IMR-90 (cell line): ENCODE results near the gene ZNF738. TPM values are rescaled to one million over a fixed set of nuclear protein-coding genes. Genes with fewer than 3 reads are reported as not detected.
A peak's percentile ranks its signal among the peaks of the same experiment; 100 is the strongest.

ENCODE experiments used
- ATAC-seq: fragments of 200-7000 bp; cut with Tn5 transposase; 2 replicates; pipeline ENCODE4 v1.9.1; 2020; ENCODE audit warnings: low read depth, mild to moderate bottlenecking, moderate library complexity
- BruUV-seq: library from RNA; stranded (reverse); fragments of 400-500 nt; replicated peaks from 2 replicates; lab custom pipeline; 2021; lab: Mats Ljungman, UMichigan
- CTCF ChIA-PET: fragments of 300-600 bp; formaldehyde crosslinking; extraction: SDS; loops from one replicate; lab custom pipeline; 2021; ENCODE audit warnings: antibody characterized with exemption; lab: Yijun Ruan, JAX
- POLR2A ChIA-PET: fragments of 300-600 bp; sonication (Branson Sonifier 250); formaldehyde crosslinking; loops from one replicate; lab custom pipeline; 2022; ENCODE audit warnings: antibody characterized with exemption; ENCODE audit not compliant: unreplicated experiment; lab: Charles Lee
- DNase-seq: peaks from one replicate; pipeline ENCODE4 v3.0.0; 2013
- H2AFZ ChIP-seq: replicated peaks from 2 replicates; pipeline ENCODE3; 2013; ENCODE audit warnings: low read length, mild to moderate bottlenecking; ENCODE audit not compliant: poor library complexity
- H2AK5ac ChIP-seq: 2 replicates; pipeline ENCODE4 v1.6.1; 2013; ENCODE audit warnings: low read depth, low read length, inconsistent platforms
- H2AK9ac ChIP-seq: replicated peaks from 2 replicates; pipeline ENCODE3; 2013; ENCODE audit warnings: mild to moderate bottlenecking, low read depth, low read length, moderate library complexity; ENCODE audit not compliant: poor library complexity
- H2BK120ac ChIP-seq: 2 replicates; pipeline ENCODE4 v1.6.1; 2013; ENCODE audit warnings: low read depth, low read length, inconsistent platforms
- H2BK15ac ChIP-seq: 3 replicates; pipeline ENCODE4 v1.6.1; 2013; ENCODE audit warnings: low read depth, low read length, inconsistent platforms
- H2BK20ac ChIP-seq: 2 replicates; pipeline ENCODE4 v1.6.1; 2013; ENCODE audit warnings: low read depth, mild to moderate bottlenecking, inconsistent platforms, low read length, moderate library complexity
- H2BK5ac ChIP-seq: 2 replicates; pipeline ENCODE4 v1.6.1; 2013; ENCODE audit warnings: mild to moderate bottlenecking, low read depth, low read length, inconsistent platforms; ENCODE audit not compliant: poor library complexity, severe bottlenecking
- H3K14ac ChIP-seq: replicated peaks from 2 replicates; pipeline ENCODE4 v1.6.1; 2013; ENCODE audit warnings: low read depth, low read length, inconsistent platforms
- H3K18ac ChIP-seq: 2 replicates; pipeline ENCODE4 v1.6.1; 2013; ENCODE audit warnings: low read depth, low read length, control low read depth
- H3K23ac ChIP-seq: 2 replicates; pipeline ENCODE4 v1.6.1; 2013; ENCODE audit warnings: low read depth, low read length, inconsistent platforms
- H3K27ac ChIP-seq: 2 replicates; pipeline ENCODE4 v1.5.1; 2013; ENCODE audit warnings: mild to moderate bottlenecking, control low read depth, low read length; ENCODE audit not compliant: insufficient read depth
- H3K27me3 ChIP-seq: 2 replicates; pipeline ENCODE4 v1.6.1; 2013; ENCODE audit warnings: low read length; ENCODE audit not compliant: control insufficient read depth, insufficient read depth
- H3K36me3 ChIP-seq: 2 replicates; pipeline ENCODE4 v1.6.1; 2013; ENCODE audit warnings: low read length, mixed read lengths; ENCODE audit not compliant: control insufficient read depth, insufficient read depth
- H3K4ac ChIP-seq: 2 replicates; pipeline ENCODE4 v1.6.1; 2013; ENCODE audit warnings: low read depth, low read length, inconsistent platforms
- H3K4me1 ChIP-seq: 2 replicates; pipeline ENCODE4 v1.6.1; 2013; ENCODE audit warnings: low read length, mixed read lengths; ENCODE audit not compliant: control insufficient read depth, insufficient read depth
- H3K4me2 ChIP-seq: 2 replicates; pipeline ENCODE4 v1.6.1; 2013; ENCODE audit warnings: low read depth, mild to moderate bottlenecking, control low read depth, low read length, moderate library complexity
- H3K4me3 ChIP-seq: 2 replicates; pipeline ENCODE4 v1.5.1; 2013; ENCODE audit warnings: low read depth, mild to moderate bottlenecking, control low read depth, low read length, moderate library complexity; ENCODE audit not compliant: insufficient read depth
- H3K56ac ChIP-seq: 2 replicates; pipeline ENCODE4 v1.6.1; 2013; ENCODE audit warnings: low read length, inconsistent platforms; ENCODE audit not compliant: insufficient read depth; ENCODE audit errors: extremely low read depth
- H3K79me1 ChIP-seq, 2 experiments: 2 replicates each; pipeline ENCODE4 v1.6.1; 2013; ENCODE audit warnings: low read length in 2 of 2, inconsistent platforms in 1 of 2, low read depth in 1 of 2
- H3K9ac ChIP-seq: 2 replicates; pipeline ENCODE4 v1.6.1; 2013; ENCODE audit warnings: low read depth, low read length, control low read depth
- H3K9me1 ChIP-seq: 2 replicates; pipeline ENCODE4 v1.6.1; 2013; ENCODE audit warnings: low read length, inconsistent platforms; ENCODE audit not compliant: insufficient read depth
- H3K9me3 ChIP-seq: 2 replicates; pipeline ENCODE4 v1.6.1; 2013; ENCODE audit warnings: low read length; ENCODE audit not compliant: control insufficient read depth, insufficient read depth
- H4K20me1 ChIP-seq: 2 replicates; pipeline ENCODE4 v1.6.1; 2013; ENCODE audit warnings: low read length, inconsistent platforms; ENCODE audit not compliant: insufficient read depth
- H4K5ac ChIP-seq: 2 replicates; pipeline ENCODE4 v1.6.1; 2013; ENCODE audit warnings: mild to moderate bottlenecking, low read depth, low read length, control low read depth
- H4K8ac ChIP-seq, 2 experiments: 2 replicates each; pipeline ENCODE4 v1.6.1; 2013; ENCODE audit warnings: low read depth in 2 of 2, low read length in 2 of 2, control low read depth in 1 of 2, inconsistent platforms in 1 of 2
- H4K91ac ChIP-seq: 2 replicates; pipeline ENCODE4 v1.6.1; 2013; ENCODE audit warnings: low read depth, low read length, inconsistent platforms; ENCODE audit not compliant: insufficient read depth
- CHD1 ChIP-seq: IDR thresholded peaks from 2 replicates; pipeline ENCODE4 v1.6.1; 2012; ENCODE audit warnings: low read depth, low read length, improper control_type of control experiment
- FOS ChIP-seq: fragments of 150-350 bp; IDR thresholded peaks from 2 replicates; pipeline ENCODE4 v1.6.1; 2016; ENCODE audit warnings: low read depth, low read length
- MAZ ChIP-seq: IDR thresholded peaks from 2 replicates; pipeline ENCODE4 v1.6.1; 2012; ENCODE audit warnings: low read depth, mild to moderate bottlenecking, low read length, improper control_type of control experiment, moderate library complexity, borderline replicate concordance
- RAD21 ChIP-seq: IDR thresholded peaks from 2 replicates; pipeline ENCODE4 v1.6.1; 2012; ENCODE audit warnings: low read length, improper control_type of control experiment
- RCOR1 ChIP-seq: IDR thresholded peaks from 2 replicates; pipeline ENCODE4 v1.6.1; 2012; ENCODE audit warnings: mild to moderate bottlenecking, low read length, improper control_type of control experiment; ENCODE audit not compliant: insufficient replicate concordance
- RFX5 ChIP-seq: IDR thresholded peaks from 2 replicates; pipeline ENCODE4 v1.8.0; 2012; ENCODE audit warnings: low read depth, mild to moderate bottlenecking, low read length, moderate library complexity
- SMC3 ChIP-seq: fragments of 150-350 bp; IDR thresholded peaks from 2 replicates; pipeline ENCODE4 v1.6.1; 2016; ENCODE audit warnings: low read depth, mild to moderate bottlenecking, antibody characterized with exemption, low read length, moderate library complexity
- USF2 ChIP-seq: fragments of 150-350 bp; IDR thresholded peaks from 2 replicates; pipeline ENCODE4 v1.6.1; 2017; ENCODE audit warnings: mild to moderate bottlenecking, antibody characterized with exemption, low read length, low read depth
- WGBS, 2 experiments: methylation state at CpG; one replicate each; pipeline versions ENCODE4 v1.1.5 to v1.1.7; 2013; ENCODE audit warnings: missing lambda C conversion rate in 2 of 2; ENCODE audit not compliant: insufficient read length in 1 of 2; ENCODE audit errors: extremely low coverage in 2 of 2; 5-methylcytosine and 5-hydroxymethylcytosine counted together
- dilution Hi-C: fragments of 300-500 bp; cut with HindIII; formaldehyde crosslinking; loops from one replicate; pipeline ENCODE4 v1.14.3; 2018; ENCODE audit warnings: low sequenced_read_pairs; ENCODE audit not compliant: unreplicated experiment
- in situ Hi-C: fragments of 300-500 bp; cut with MboI; formaldehyde crosslinking; loops from 3 replicates; pipeline ENCODE4 v1.14.3; 2019; ENCODE audit warnings: low sequenced_read_pairs, inconsistent platforms, mixed read lengths
- intact Hi-C: fragments of 100-400 bp; cut with micrococcal nuclease; formaldehyde crosslinking; loops from 2 replicates; pipeline ENCODE4 v1.10.0; 2022
- polyA plus RNA-seq, 3 experiments: library from polyadenylated mRNA; depleted of rRNA; stranded (reverse); fragments of >200 nt; gene quantifications; 2 replicates each; pipeline ENCODE4 v1.2.3, GENCODE V29; 2012; ENCODE audit warnings: low replicate concordance in 1 of 3
- total RNA-seq: library from RNA; depleted of rRNA; stranded (reverse); fragments of >200 nt; gene quantifications from 2 replicates; pipeline ENCODE4 v1.2.3, GENCODE V29; 2012

The ZNF738 gene
- total and polyA plus RNA-seq, 2 of the 4 experiments (the other 2 are of a cell fraction): 2.7 to 7.3 TPM

- H2BK120ac ChIP-seq: no peak overlapping the region
- H4K8ac ChIP-seq: no peak overlapping the region; a peak in 3 of 4 replicates
- CTCF ChIA-PET: no interaction called here
- peaks cover 2% of the 10 kb centered on the region; the same call in 1 of the 2 replicates for H3K4me1 ChIP-seq
- H4K5ac ChIP-seq: no peak overlapping the region
- intact Hi-C loops: no loop called here
- H3K27me3 ChIP-seq: no peaks in the 10 kb centered on the region
- H3K36me3 ChIP-seq: peaks cover 6% of the 10 kb centered on the region
- H3K9ac ChIP-seq: peak overlapping the region; percentile 98
- 0 out of 2 replicates have a peak overlapping the region, but pooled peaks have one; percentile 5 for H3K14ac ChIP-seq
- no peak overlapping the region for H4K91ac ChIP-seq
- peak overlapping the region; percentile 21; the same call in 1 of the 2 replicates for H3K23ac ChIP-seq
- BruUV-seq: no TSS peak
- DNase-seq: no peak
- peaks cover 0 to 9% of the 10 kb centered on the region in 2 experiments; a peak in 3 of 4 replicates for H3K79me1 ChIP-seq
- no peaks in the 10 kb centered on the region for H3K9me3 ChIP-seq
- in situ Hi-C loops: no loop called here
- TF ChIP-seq MAZ (no peak), RAD21 (no peak), FOS (no peak), SMC3 (no peak), USF2 (no peak), CHD1 (no peak), RFX5 (no peak), RCOR1 (no peak)
- peak overlapping the region; percentile 86 for H3K4me3 ChIP-seq
- no peak overlapping the region for H2AK5ac ChIP-seq
- H2AK9ac ChIP-seq: no peak overlapping the region
- peak overlapping the region; percentile 95 for H3K4me2 ChIP-seq
- dilution Hi-C loops: no loop called here
- H2BK20ac ChIP-seq: no peak overlapping the region
- H2AFZ ChIP-seq: peak overlapping the region; percentile 95
- H3K27ac ChIP-seq: peak overlapping the region; percentile 19; the same call in 1 of the 2 replicates
- H3K56ac ChIP-seq: peak overlapping the region; percentile 93; the same call in 1 of the 2 replicates
- H2BK5ac ChIP-seq: peak overlapping the region; percentile 82
- no peak overlapping the region for H3K18ac ChIP-seq
- H4K20me1 ChIP-seq: no peaks in the 10 kb centered on the region
- H3K9me1 ChIP-seq: no peaks in the 10 kb centered on the region
- H3K4ac ChIP-seq: no peak overlapping the region
- no peak overlapping the region for H2BK15ac ChIP-seq
- ATAC-seq: 0 out of 2 replicates have a peak, but pooled peaks have one; percentile 4
- WGBS, 2 experiments: no CpG with 5 or more reads among the region's 6 CpGs
- POLR2A ChIA-PET: interaction anchor here (0.9 kb wide), 2 partner anchors 10 to 28 kb away, joined by 3 to 4 read pairs; no protein-coding TSS in a partner anchor
These were observed 30.4 kb upstream of the ZNF738 start for GRCh38 chr19:21328406-21328805.
